Endodermal cell (in vitro differentiated cells): ENCODE measurements around the gene BEST4. TPM values are rescaled to one million over a fixed set of nuclear protein-coding genes. Genes with fewer than 3 reads are reported as not detected.

Experiments used
- DNase-seq: peaks from one replicate; pipeline ENCODE4 v3.0.0-alpha.2; 2017
- H3K27ac ChIP-seq: 2 replicates; pipeline ENCODE4 v1.5.1; 2013; ENCODE audit warnings: mild to moderate bottlenecking, low read depth, low read length, moderate library complexity
- H3K27me3 ChIP-seq: 2 replicates; pipeline ENCODE4 v1.6.1; 2013; ENCODE audit warnings: mild to moderate bottlenecking, low read length, moderate library complexity; ENCODE audit not compliant: insufficient read depth, control insufficient read depth, poor library complexity, severe bottlenecking
- H3K36me3 ChIP-seq: 2 replicates; pipeline ENCODE4 v1.7.0; 2013; ENCODE audit warnings: mild to moderate bottlenecking, low read length, moderate library complexity; ENCODE audit not compliant: control insufficient read depth, insufficient read depth
- H3K4me1 ChIP-seq: one replicate; pipeline ENCODE4 v1.7.0; 2013; ENCODE audit warnings: low read length; ENCODE audit not compliant: control insufficient read depth, insufficient read depth
- H3K4me3 ChIP-seq: 2 replicates; pipeline ENCODE4 v1.5.1; 2013; ENCODE audit warnings: mild to moderate bottlenecking, low read length, moderate library complexity
- H3K9ac ChIP-seq: 2 replicates; pipeline ENCODE4 v1.6.1; 2013; ENCODE audit warnings: mild to moderate bottlenecking, low read length, moderate library complexity; ENCODE audit not compliant: poor library complexity, severe bottlenecking; ENCODE audit errors: extremely low read depth
- H3K9me3 ChIP-seq: 2 replicates; pipeline ENCODE4 v1.6.1; 2013; ENCODE audit warnings: mild to moderate bottlenecking, low read length, moderate library complexity; ENCODE audit not compliant: control insufficient read depth
- H3K27ac Mint-ChIP-seq: 2 replicates; pipeline ENCODE4 v1.8.0; 2020; ENCODE audit warnings: mixed read lengths
- H3K27me3 Mint-ChIP-seq: 2 replicates; pipeline ENCODE4 v1.8.0; 2021; ENCODE audit warnings: mild to moderate bottlenecking, mixed read lengths; ENCODE audit not compliant: insufficient read depth
- H3K36me3 Mint-ChIP-seq: 2 replicates; pipeline ENCODE4 v1.8.0; 2020; ENCODE audit warnings: low read depth, mixed read lengths
- H3K4me1 Mint-ChIP-seq: 2 replicates; pipeline ENCODE4 v1.8.0; 2020; ENCODE audit warnings: mixed read lengths
- H3K4me3 Mint-ChIP-seq: 2 replicates; pipeline ENCODE4 v1.8.0; 2020; ENCODE audit warnings: mild to moderate bottlenecking, moderate library complexity, mixed read lengths
- H3K9me3 Mint-ChIP-seq: 2 replicates; pipeline ENCODE4 v1.8.0; 2020; ENCODE audit warnings: mild to moderate bottlenecking, mixed read lengths
- CTCF ChIP-seq: fragments of 200-600 bp; sonication (generic); conservative IDR thresholded peaks from 2 replicates; pipeline ENCODE4 v1.5.0; 2021; ENCODE audit warnings: antibody characterized with exemption, mild to moderate bottlenecking
- WGBS, 2 experiments: methylation state at CpG; one replicate each; pipeline versions ENCODE4 v1.1.5 to v1.1.7; 2013; ENCODE audit warnings: missing lambda C conversion rate in 2 of 2, mixed read lengths in 1 of 2; ENCODE audit not compliant: insufficient coverage in 1 of 2, insufficient read length in 1 of 2; 5-methylcytosine and 5-hydroxymethylcytosine counted together
- total RNA-seq, 2 donors: library from RNA; stranded (reverse); fragmentation: NEBNext Ultra II Directional in 1 of 2; extraction: Animal tissue kit (Norgen Biotek cat#: 25700) in 1 of 2; gene quantifications; 2 replicates in 1 of 2; 3 replicates in 1 of 2; pipeline ENCODE4 v1.2.1, GENCODE V29; 2021

Gene BEST4
- total RNA-seq, 2 donors from 2014 or later = 1.6 to 2.3 TPM

GRCh38 chr1:44830900-44831304 lies 42.9 kb upstream of the BEST4 start:
- Histone ChIP-seq H3K4me1 (no peaks in the 10 kb centered on the region), H3K27me3 (no peaks in the 10 kb centered on the region), H3K9ac (no peak overlapping the region), H3K27ac (no peak overlapping the region), H3K36me3 (no peaks in the 10 kb centered on the region), H3K4me3 (no peak overlapping the region), H3K9me3 (no peaks in the 10 kb centered on the region)
- TF ChIP-seq CTCF = peak; percentile 28
- H3K4me1 Mint-ChIP-seq = peaks cover 14% of the 10 kb centered on the region
- DNase-seq = peak; percentile 54
- H3K27ac Mint-ChIP-seq = no peak overlapping the region
- no peaks in the 10 kb centered on the region for H3K9me3 Mint-ChIP-seq
- no peak overlapping the region for H3K4me3 Mint-ChIP-seq
- WGBS, 2 experiments = 92 to 95% methylated on average over 4 to 10 of the region's 10 CpGs
- H3K27me3 Mint-ChIP-seq = no peaks in the 10 kb centered on the region
- H3K36me3 Mint-ChIP-seq = no peaks in the 10 kb centered on the region

DNA sequence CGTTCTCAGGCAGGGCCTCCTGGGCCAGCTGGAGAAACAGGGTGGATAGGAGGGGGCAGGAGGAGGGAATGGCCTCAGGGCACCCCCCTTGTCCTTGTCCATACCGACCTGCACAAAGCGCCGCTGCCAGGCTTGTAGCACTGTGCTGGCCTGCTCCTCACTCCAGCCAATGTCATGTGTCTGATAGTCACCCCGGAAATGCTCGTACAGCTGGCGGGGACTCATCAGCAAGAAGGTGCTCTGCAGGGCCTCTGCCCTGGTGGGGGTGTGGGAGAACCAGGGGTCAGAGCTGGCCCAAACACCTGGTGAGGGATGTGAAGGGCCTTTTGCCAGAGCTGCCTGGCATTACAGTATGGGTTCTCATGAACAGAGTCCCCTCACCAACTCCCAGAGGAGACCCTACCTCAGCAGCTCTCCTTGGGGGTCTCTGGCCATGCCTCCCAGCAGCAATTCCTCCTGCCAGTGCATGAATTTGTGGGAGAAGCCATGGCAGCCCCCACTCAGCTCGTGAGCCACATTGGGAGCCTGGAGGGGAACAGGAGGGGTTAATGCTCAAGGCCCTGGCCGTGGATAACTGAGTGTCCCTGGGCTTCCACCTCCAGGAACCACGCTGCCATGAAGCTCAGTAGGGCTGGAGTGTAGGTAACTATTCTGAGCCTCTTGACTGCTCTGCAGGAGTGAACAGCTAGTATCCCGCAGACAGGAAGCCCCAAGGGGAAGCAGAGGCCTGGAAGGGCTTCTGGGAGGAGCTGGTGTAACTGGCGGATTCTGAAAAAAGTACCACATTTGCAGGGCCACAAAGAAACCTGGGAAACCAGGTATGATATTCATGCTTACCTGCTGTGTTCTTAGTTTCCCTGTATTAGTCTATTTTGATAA lies 41.8 kb upstream of the BEST4 start:
- Mint-ChIP-seq H3K27me3 (no peaks in the 10 kb centered on the region), H3K4me1 (peaks cover 14% of the 10 kb centered on the region), H3K9me3 (no peaks in the 10 kb centered on the region), H3K4me3 (no peak overlapping the region), H3K36me3 (no peaks in the 10 kb centered on the region), H3K27ac (no peak overlapping the region)
- Histone ChIP-seq H3K36me3 (no peaks in the 10 kb centered on the region), H3K4me3 (no peak overlapping the region), H3K4me1 (no peaks in the 10 kb centered on the region), H3K9ac (no peak overlapping the region), H3K9me3 (no peaks in the 10 kb centered on the region), H3K27ac (no peak overlapping the region), H3K27me3 (no peaks in the 10 kb centered on the region)
- no peak for TF ChIP-seq CTCF
- 84 to 91% methylated on average over 7 to 12 of the region's 12 CpGs for WGBS, 2 experiments
- peak; percentile 44 for DNase-seq

- Histone ChIP-seq H3K9me3 (no peaks in the 10 kb centered on the region), H3K9ac (no peak overlapping the region), H3K4me1 (no peaks in the 10 kb centered on the region), H3K27me3 (no peaks in the 10 kb centered on the region), H3K27ac (no peak overlapping the region), H3K36me3 (no peaks in the 10 kb centered on the region), H3K4me3 (no peak overlapping the region)
- no peak for DNase-seq
- WGBS, 2 experiments = 95 to 96% methylated on average over 12 to 15 of the region's 15 CpGs
- Mint-ChIP-seq H3K9me3 (no peaks in the 10 kb centered on the region), H3K4me3 (no peak overlapping the region), H3K4me1 (peaks cover 9% of the 10 kb centered on the region), H3K27me3 (no peaks in the 10 kb centered on the region), H3K36me3 (no peaks in the 10 kb centered on the region), H3K27ac (no peak overlapping the region)
- TF ChIP-seq CTCF = no peak
Observed at GRCh38 chr1:44828841-44829440, 41.0 kb upstream of the BEST4 start.
